GM21528 (cell line): ENCODE data around the gene ZNF580.
A peak's percentile ranks its signal among the peaks of the same experiment; 100 is the strongest.

Experiments
- ATAC-seq: cut with Tn5 transposase; IDR thresholded peaks from one replicate; pipeline ENCODE4 v1.9.1; 2021; ENCODE audit warnings: mild to moderate bottlenecking, moderate library complexity; ENCODE audit not compliant: unreplicated experiment, low FRiP score

Gene ZNF580, protein sequence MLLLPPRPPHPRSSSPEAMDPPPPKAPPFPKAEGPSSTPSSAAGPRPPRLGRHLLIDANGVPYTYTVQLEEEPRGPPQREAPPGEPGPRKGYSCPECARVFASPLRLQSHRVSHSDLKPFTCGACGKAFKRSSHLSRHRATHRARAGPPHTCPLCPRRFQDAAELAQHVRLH

DNA sequence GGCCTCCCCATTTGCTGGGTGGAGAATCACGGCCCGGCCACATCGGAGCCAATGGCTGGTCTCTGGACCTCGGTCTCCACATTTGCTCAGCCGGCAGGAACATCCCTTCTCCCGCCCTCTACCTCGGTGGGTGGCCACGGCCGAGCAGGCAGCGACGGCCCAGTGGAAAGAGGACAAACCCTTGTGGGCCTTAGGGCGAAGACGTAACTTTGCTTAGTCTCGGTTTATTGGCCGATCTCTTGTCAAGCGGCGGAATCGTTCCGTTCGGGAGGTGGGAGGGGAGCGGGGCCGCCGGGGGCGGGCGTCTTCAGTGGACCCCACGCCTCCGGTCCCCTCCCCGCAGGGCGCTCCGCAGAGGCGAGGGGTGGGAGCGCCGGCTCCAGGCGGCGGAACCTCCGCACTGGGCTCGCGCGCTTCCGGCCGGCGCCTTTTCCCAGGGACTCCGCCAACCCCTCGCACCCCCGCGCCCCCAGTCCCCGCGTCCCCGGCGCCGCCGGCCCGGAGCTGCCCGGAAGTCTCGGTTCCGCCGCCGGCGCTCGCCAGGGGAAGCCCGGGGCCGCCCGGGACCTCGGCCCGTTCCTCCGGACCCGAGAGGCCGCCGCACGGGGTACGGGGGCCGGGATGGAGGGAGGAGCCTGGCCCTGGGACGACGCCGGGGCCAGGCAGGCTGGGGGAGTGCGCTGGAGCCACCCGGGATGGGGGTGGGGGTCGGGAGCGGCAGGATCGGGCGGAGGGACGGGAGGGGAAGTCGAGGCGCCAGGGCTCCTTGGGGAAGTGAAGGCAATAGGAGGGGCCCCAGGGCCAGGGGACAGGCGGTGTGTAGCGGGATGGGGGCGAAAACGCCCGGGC, at the start of gene ZNF580:
TSS of gene ZNF580 (plus strand) at position 426 of the 849 bp plus-strand sequence. CDS start 1,507 bp downstream, outside the sequence.
- ATAC-seq = no peak

DNA sequence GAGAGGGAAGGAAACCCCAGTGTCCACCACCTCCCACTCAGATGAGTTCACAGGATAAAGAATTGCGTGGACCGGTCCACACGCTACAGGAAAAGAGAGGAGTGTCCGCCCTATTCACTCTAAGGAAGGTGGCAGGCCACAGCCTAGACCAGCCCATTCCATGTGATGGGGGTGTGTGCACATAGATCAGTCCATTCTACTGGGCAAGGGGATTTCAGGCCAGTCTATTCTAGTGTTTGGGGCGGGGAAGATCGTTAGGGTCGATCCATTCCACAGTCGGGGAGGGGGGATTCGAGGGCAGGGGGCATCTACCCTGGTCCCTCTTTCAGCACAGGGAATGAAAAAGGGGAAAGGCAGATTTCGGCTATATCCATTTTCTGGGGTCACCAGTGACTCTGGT, 49.2 kb upstream of the ZNF580 start:
- no peak for ATAC-seq

DNA sequence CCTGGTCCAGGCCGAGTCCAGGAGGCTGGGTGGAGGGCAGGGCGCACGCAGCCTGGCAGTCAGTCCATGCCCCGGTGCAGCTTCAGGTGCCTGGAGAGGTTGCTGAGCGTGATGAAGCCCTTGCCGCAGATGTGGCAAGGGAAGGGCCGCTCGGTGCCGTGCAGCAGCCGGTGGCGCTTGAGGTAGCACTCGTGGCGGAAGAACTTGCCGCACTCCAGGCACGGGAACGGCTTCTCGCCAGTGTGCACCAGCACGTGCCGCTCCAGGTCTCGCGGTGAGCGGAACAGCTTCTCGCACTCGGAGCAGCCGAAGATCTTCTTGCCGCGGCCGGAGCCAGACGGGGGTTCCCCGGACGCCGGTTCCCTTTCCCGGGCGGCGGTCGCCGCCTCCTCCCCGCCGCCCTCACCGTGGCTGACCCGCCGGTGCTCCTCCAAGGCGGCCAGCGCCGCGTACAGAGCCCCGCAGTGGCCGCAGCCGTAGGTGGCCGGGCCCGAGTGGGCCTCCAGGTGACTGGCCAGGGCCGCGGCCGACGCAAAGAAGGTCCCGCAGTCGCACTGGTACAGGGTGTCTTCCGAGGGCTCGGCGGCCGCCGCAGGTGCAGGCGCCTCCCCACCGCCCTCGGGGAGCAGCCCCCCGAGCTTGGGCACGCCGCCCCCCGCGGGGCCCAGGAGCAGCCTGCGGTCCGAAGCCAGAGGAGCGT, 48.3 kb upstream of the ZNF580 start:
- no peak for ATAC-seq

DNA sequence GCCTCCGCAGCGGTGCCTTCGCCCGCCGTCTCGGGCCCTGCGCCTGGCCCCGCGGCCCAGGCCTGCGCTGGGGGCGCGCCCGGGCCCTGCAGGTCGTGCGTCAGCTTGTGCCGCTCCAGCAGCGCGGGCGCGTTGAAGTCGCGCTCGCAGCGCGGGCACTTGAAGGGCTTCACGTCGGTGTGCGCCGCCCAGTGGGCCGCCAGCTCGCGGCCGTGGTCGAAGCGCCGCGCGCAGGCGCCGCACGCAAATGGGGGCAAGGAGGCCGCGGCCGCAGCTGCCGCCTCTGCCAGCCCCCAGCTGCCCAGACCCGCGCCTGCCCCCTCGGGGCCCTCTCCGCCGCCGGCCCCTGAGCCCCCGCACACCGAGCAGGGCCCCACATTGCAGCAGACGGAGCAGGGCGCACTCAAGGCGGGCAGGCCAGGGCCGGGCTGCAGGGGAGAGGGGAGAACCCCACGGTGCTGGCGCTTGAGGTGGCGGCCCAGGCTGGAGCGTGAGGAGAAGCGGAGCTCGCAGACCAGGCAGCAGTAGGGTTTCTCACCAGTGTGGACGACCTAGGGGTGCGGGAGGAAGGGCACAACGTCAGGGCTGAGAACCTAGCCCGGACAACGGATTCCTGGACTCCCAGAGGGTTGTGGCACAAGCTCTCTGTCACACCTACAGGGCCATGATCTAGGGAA, 47.6 kb upstream of the ZNF580 start:
- no peak for ATAC-seq

DNA sequence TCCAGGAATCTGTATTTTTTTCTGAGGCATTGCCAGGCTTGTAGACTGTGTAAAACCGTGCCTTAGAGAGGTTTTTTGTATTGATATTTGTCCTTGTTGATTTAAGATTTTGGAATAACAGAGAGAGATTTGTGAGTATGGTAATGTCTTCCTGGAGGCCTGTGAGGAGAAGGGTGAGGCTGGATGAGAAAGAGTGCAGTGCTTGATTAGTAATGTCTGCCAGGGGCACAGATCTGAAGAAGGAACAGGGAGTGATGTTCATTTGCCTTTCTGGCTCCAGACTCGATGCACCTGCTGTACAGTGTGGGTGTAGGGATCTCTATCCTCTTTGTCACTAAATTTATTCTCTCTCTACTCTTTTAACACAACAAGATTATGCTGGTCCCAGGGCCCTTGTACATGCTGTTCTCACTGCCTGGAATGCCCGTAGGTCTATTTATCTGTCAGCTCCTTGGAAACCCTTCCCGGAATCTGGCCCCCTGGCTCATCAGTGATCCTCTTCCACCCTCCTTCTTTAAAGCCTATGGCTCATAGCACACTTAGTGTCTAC, 45.7 kb upstream of the ZNF580 start:
- ATAC-seq = no peak

DNA sequence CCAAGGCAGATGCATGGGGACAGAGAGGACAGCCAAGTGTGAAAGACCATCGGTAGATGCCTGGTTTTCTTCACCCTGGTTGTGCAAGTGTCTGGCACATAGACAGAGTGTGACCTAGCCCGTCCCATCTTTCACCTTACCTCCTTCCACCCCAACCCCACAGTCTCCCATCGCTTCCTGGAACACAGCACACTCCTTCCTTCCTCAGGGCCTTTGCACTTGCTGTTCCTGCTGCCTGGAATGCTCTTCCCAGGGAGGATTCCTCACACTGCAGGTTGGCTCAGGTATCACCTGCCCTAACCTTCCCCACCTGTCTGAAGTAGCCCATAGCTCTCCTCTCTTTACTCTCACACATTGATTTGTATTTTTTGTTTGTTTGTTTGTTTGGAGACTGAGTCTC, 44.5 kb upstream of the ZNF580 start:
- ATAC-seq = no peak

DNA sequence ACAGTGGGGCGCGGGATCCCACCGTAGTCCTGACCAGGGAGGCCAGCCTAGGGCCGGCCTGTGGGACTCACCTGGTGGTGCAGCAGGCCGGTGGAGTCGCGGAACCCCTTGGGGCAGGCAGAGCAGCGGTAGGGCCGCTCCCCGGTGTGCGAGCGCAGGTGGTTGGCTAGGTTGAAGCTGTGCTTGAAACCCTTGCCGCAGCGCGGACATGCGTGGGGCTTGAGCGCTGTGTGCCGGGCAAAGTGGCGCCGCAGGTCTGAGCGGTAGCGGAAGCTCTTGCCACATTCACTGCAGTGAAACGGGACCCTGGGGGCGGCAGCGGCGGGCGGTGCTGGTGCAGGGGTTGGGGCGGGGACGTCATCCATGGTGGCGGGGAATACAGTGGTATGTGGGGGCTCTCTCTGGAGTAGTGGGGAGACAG, 43.3 kb upstream of the ZNF580 start:
- ATAC-seq = no peak

DNA sequence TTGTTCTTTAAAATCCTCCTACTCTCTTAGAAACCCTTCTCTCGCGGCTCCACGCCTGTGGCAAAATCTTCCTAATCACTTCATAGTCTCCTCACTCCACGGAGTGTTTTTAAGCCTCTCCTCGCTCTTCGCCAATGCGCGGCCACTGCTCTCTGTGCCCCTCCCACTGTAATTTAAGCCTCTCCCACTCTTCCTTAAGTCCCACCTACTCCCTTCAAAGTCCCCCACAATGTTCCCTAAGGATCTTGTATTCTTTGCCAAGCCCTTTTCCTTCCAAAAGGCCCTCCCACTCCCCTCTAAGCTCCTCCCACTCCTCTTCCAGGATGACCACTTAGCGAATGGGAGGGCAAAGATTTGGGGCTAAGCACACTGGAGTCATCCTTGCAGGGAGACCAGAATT, 42.8 kb upstream of the ZNF580 start:
- ATAC-seq = no peak

DNA sequence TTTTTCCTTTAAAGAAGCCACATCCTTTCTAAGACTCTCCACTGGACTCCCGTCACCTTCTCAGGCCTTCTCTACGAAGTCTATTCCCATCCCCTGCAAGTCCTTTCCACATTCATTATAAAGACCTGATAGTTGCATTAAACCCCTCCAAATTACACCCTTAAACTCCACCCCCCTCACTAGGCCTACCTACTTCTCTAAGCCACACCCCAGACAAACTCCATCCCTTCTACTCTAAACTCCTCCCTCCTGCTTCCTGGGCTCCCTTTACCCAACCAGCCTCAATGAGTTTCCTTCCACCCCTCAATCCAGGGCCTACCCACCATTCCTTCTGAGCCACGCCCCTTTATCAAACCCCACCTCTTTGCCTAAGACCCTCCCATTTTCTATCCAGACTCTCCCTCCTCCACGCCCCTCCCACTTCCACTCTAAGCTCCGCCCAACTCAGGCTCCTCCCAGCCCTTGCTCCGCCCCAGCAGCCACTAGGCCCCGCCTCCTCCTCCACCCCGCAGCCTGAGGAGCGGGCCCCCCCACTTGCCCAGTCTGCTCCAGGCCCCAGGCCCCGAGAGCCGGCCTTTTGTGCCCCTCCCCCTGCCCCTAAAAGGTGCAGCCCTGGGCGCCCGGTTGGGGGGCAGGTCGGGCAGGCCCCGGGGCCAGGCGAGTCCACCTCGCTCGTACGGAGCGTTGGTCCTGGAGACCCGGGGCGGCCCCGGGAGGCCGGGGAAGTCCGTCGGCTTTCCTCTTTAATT, 41.9 kb upstream of the ZNF580 start:
- peak; percentile 49 for ATAC-seq

DNA sequence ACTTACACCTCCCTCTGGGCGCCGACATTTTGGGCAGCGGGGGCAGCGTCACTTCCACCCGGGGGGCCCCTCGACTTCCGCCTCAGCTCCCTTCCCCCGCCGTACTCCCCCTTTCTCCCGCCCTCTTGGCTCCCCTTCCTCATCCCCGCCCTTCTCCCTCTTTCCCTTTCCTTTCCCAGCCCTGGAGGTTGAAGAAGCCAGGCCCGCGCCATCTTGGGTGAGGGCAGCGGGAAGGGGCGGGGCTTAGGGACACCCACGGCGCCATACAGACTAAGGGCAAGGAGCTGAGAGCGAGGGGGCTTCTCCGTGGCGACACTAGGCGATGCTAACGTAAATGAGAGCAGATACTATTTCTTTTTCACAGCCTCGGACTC, 41.3 kb upstream of the ZNF580 start, which contains the start of gene FIZ1:
TSS of gene FIZ1 (minus strand) at position 50 of the 374 bp plus-strand sequence. CDS start 1,652 bp downstream, outside the sequence.
- ATAC-seq = peak; percentile 57

DNA sequence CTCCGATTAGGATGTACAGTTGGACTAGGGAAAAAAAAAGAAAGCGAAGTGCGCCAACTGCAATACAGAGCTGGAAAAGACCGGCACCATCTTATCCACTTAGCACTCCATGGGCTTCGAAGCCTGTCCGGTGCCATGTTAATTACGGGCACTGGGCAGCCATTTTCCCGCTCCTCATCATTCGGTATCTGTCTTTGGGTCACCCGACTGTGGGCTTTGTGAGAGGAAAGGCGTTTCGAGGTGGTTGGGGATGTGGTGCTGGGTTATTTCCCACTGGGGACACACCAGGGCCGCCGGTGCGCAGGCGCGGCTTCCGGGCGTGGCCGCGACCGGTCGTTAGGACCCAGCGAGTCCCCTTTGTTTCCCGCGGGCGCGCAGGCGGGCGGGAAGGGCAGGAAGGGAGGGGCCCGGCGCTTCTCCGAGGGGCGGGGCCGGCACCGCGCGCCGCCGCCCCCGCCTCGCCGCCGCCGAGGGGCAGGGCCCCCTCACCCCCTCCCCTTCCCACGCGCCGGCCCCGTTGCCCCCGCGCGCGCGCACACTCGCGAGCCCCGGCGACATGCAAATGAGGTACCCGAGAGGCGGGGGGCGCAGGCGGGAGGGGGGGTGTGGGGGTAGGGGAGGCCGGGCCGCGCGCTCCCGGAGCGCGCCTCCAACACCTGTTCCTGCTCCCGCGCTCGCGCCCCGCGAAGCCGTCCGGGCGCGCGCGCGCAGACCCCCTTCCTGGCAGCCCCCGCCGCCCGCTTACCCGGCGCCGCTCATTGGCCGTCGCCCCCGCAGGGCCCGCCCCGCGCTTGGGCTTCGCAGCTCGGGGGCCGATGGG, 40.8 kb upstream of the ZNF580 start, which contains the start of gene ZNF524:
TSS of gene ZNF524 (plus strand) at position 447 of the 820 bp plus-strand sequence. CDS start 1,825 bp downstream, outside the sequence.
- peak; percentile 41 for ATAC-seq

DNA sequence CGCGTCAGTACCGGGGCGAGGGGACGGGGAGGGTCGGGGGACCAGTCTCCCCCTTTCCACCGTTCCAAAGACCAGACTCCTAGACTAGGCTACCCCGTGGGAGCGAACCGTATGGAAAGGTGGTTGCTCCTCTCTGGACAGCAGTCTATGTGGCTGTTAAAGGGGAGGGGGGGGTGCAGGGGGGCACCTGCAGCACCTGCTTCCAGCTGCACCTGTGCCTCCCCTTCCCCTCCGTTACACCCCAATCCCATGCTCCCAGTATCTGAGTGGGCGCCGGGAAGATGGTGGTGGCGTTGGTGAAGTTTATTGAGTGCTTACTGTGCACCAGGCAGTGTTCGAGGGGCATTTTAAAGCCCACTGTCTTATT, 40.2 kb upstream of the ZNF580 start:
- no peak for ATAC-seq

DNA sequence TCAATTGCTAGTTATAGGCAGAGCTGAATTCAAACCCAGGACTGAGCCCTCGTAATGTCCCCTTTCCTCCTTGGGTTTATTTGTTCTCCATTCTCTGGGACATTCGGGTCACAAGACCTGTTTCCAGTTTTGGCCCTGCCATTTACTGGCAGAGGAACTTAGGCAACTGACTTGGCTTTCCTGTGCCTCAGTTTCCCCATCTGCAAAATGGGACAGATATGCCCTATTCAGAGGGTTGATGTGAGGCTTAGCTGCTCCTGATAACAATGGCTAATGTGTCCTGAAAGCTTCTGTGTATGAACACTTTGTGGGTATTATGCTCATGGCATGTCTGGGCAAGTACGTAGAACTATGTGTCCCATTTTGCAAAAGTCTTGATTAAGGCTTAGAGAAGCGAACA, 39.7 kb upstream of the ZNF580 start:
- no peak for ATAC-seq

DNA sequence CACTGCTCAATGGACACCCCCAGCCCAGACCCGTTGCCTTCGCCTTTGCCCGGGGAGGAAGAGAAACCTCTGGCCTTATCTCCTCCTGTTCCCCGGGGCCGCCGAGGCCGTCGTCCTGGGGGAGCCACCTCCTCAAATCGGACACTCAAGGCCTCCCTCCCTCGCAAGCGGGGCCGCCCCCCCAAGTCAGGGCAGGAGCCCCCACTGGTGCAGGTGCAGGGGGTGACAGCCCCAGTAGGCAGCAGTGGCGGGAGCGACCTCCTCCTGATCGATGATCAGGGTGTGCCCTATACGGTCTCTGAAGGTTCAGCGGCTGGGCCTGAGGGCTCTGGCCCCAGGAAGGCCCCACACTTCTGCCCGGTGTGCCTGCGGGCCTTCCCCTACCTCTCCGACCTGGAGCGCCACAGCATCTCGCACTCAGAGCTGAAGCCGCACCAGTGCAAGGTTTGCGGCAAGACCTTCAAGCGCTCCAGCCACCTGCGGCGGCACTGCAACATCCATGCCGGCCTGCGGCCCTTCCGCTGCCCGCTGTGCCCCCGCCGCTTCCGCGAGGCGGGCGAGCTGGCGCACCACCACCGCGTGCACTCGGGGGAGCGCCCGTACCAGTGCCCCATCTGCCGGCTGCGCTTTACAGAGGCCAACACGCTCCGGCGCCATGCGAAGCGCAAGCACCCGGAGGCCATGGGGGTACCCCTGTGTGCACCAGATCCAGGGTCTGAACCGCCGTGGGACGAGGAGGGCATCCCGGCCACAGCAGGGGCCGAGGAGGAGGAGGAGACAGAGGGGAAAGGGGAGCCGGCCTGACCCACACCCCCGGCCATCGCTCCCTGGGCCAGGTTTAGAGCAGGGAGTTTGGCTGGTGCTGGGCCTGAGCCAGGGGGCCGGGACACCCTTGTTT, 38.4 kb upstream of the ZNF580 start:
- no peak for ATAC-seq

DNA sequence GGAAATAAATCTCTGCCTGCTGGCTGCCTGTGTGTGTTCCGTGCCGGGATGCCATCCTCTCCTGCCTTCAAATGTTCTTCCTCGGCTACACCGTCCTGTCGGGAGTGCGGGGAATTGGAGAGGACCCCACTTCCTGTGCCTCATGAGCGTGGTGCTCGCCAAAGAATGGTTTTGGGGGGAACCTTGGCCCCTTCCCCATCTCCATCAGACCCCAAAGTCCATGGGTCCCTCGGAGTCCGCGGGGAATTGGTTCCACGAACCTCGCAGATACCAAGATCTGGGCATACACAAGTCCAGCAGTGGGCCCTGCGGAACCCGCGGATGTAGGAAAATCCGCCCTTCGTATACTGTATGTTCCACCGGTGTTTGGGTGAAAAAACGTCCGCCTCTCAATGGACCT, 37.7 kb upstream of the ZNF580 start:
- ATAC-seq = no peak

DNA sequence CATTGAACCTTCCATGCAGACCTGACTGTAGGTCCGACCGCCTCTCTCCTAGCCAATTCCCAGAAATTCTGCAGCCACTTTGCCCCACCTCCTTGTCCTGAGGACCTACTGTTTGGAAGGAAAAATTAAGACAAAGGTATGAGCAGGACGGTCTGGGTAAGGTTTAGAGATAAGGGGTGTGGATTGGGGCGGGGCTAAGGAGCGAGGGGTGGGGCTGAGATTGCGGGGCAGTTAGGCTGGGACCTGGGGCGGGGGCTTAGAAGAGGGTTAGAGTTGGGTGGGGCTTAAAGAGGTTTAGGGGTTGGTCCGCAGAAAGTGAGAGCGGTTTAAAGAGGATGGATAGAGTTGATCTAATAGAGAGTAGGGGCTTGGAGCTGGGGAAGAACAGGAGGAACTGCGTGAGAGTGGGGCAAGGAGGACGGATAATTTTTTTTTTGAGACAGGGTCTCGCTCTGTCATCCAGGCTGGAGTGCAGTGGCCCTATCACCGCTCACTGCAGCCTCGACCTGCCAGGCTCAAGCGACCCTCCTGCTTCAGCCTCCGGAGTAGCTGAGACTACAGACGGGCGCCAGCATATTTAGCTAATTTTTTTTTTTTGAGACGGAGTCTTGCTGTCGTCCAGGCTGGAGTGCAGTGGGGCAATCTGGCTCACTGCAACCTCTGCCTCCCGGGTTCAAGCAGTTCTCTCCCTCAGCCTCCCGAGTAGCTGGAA, 37.1 kb upstream of the ZNF580 start:
- no peak for ATAC-seq

DNA sequence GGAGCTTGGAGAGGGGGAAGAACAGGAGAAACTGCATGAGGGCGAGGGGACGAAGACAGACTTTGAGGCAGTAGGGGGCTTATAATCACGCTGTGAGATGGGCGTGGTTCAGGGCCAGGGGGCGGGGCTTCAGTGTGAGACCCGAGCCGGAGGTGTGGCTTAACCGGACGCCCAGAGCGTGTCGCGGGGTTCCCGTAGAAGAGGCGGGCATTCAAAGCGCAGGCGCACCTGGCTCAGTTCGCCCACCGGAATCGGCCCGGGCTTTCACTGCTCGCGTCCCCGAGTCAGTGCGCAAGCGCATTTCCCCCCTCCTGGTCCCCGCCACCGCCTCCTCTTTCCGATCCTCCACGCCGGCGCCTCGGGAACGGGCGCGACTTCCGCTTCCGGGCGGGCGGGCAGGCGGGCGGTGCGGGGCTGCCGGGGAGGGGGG, 35.6 kb upstream of the ZNF580 start:
- peak; percentile 61 for ATAC-seq
